NCI-H2081 (cell line): ENCODE data around the gene DAPK2.
A peak's percentile ranks its signal among the peaks of the same experiment; 100 is the strongest.

Experiments
- DNase-seq, 2 experiments: peaks; one replicate each; lab custom pipeline; 2025; lab: John Stamatoyannopoulos, UW

Gene DAPK2

GRCh38 chr15:63942486-63943365, 103.6 kb downstream of the DAPK2 start:
- no peak for DNase-seq

DNA sequence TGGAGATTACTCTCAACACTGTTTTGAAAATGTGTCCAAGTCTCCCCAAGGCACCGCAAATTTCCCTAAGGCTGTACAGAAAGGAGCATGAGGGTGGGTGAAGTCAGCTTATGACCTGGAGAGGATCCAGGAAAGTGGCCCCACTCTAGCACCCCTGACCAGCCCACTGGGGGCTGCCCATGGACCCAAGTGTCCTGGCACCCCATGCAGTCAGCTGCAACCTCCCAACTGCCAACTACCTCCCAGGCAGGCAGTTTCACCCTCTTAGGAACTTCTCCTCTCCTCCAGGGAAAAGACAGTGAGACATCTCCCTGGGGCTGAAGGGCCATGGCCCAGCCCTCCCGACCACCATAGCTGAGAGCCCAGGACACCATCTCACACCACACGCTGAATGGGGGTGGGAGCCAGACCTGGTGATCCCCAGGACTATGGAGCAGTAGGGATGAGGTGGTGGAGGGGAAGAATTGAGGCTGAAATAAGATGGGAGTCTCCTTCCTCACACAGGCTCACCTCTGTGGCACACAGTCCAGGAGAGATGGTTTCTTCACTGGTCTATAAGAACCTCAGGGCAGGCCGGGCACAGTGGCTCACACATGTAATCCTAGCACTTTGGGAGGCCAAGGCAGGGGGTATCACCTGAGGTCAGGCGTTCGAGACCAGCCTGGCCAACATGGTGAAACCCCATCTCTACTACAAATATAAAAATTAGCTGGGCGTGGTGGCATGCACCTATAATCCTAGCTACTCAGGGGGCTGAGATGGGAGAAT, 104.4 kb downstream of the DAPK2 start:
- DNase-seq: no peak

DNA sequence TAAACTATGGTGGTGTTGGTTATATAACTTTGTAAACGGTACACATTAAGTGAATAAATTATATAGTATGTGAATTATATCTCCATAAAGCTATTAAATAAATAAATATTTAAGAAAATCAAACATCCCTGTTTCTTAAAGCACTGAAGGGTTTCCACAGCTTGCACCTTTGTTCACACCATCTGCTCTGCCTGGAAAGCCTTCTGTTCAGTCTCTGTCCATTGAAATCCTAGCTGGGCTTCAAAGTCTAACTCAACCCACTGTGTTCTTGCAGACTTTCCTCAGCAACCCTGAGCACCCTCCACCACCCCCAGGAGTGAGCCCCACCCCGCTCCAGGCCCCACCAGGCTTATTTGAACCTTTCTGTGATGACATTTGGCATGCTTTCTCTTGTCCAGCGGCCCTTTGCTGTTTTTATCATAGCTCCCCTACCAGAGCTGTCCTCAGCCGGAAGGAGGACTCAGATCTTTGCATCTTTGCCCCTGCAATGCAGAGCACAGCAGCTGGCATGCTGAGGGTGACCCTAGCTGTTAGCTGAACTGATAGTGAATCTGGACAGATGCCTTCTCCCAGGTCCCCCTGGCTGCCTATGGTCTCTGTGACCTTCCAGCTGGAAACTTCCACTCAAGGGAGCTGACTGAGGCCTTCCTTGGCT, 105.2 kb downstream of the DAPK2 start:
- no peak for DNase-seq

GRCh38 chr15:63939531-63940130, 106.7 kb downstream of the DAPK2 start:
- DNase-seq: no peak

GRCh38 chr15:63938486-63939061, 107.7 kb downstream of the DAPK2 start:
- no peak for DNase-seq

DNA sequence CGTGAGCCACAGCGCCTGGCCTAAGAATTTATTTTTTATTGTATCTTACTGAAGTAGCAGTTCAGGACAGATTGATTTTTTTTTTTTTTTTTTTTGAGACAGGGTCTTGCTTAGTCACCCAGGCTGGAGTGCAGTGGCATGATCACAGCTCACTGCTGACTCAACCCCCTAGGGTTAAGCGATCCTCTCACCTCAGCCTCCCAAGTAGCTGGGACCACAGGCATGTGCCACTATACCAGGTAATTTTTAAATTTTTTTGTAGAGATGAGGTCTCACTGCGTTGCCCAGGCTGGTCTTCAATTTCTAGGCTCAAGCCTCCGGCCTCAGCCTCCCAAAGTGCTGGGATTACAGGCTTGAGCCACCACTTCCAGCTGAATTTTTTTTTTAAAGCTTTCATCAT, 112.8 kb downstream of the DAPK2 start:
- DNase-seq: no peak

DNA sequence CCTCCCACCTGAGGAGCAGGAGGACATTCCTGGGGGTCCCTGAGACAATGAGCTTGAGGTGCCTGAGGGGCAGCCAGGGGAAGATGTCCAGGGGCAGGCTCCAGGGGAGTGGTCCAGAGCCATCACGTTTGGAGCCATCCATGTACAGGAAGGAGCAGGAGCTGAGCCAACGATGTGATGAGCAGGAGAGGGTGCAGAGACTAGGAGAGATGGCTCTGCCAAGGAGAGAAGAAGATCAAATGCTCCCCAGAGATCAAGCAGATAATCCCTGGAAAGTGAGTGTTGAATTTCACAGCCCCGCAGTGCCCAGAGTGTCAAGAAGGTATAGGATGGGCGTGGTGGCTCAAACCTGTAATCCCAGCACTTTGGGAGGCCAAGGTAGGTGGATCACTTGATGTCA, 114.7 kb downstream of the DAPK2 start:
- no peak for DNase-seq

DNA sequence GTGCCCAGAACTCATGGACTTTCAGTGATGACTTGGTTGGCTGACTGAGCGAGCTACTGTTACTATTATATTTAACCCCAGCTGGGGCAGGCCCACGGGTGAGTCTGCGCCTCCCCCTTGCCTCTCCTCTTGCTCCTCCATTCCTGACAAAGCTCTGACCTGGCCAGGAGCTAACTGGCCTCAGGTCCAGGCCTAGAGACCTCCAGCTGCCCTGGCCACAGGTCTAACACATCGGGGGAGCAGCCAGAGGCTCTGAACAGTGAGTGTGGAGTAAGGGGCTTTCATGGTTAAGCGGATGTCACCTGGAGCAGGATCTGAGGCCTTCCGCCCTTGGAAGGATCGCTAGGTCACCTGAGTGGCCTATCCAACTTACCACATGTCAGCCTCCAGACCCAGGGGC, 116.3 kb downstream of the DAPK2 start:
- no peak for DNase-seq

GRCh38 chr15:63928185-63928842, 118.0 kb downstream of the DAPK2 start:
- DNase-seq: no peak

GRCh38 chr15:63923993-63924950, 122.0 kb downstream of the DAPK2 start:
- no peak for DNase-seq

GRCh38 chr15:63922916-63923315, 123.4 kb downstream of the DAPK2 start:
- DNase-seq: no peak

DNA sequence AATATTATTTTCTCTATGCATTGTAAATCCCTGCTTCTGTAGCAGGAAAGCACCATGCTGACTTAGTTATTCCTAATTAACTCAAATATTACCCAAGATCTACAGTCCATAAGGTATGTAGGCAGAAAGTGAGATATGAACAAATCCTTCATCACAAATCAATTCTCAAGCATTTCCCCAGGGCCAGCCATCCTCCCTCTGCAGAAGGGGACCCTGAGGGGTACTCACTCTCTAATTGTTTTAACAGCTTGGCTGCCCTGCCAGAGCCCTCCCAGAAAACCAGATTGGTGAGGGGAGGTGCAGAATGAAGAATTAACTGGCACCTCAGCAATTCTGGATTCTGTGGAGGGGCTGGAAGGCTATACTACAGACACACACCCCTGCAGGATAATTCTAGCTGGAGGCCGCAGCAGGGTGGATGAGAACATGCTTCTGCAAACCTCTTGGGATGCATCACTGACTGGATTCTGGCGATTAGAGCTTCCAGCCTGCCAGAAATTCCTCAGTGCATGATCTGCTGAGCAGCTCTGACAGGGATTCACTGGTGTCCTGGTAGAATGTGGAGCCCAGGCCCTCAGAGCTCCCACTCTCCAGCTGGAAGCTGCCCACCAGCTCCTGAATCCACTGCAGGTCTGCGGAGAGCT, 123.9 kb downstream of the DAPK2 start:
- no peak for DNase-seq

DNA sequence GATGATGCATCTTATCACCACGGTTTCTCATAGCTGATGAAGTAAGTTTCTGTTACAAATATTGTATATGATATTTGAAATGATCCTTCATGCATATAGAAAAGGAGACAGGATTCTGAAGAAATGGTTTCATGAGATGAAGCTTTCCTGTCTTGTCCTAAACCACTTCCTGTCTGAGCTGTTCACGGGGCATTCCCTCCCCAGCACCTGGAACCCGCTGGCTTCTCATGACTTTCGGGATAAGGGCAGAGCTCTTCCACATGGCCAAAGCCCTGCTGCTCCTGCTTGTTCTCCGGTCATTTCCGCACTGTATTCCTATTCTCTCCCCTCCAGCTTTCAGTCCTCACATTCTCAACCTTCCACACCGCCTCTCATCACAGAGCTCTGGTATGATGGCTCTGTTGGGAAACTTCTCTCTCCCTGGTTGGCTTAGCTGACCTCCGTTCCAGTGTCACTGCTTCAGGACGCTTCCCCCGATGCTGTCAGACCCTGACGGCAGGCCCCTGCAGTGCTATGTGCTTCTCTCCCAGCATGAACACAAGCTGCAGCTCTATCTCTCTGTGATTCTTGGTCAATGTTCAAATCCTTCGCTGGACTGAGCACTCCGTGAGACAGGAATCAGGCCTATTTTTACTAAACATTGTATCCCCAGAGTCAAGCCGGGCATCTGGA, 125.6 kb downstream of the DAPK2 start:
- no peak for DNase-seq

DNA sequence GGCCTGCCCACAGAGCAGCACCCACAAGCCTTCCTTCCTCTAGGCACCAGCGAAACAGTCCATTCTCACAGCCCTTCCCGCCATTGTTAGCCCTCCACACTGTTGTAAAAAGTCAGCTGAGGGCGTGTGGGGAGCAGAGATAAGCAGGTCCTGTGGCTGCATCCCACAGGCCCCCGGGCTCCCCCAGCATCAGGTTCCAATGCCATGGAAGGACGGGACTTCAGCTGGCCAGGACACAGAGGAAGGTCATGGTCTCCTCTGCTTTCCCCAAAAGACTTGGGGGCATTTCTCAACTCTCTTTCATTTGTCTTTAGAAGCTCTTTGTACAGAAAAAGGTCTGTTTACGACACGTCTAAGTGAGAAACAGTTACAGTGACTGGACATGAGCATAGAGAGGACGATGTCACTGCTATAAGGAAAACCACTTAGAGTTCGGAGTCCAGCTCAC, 127.4 kb downstream of the DAPK2 start:
- no peak for DNase-seq

DNA sequence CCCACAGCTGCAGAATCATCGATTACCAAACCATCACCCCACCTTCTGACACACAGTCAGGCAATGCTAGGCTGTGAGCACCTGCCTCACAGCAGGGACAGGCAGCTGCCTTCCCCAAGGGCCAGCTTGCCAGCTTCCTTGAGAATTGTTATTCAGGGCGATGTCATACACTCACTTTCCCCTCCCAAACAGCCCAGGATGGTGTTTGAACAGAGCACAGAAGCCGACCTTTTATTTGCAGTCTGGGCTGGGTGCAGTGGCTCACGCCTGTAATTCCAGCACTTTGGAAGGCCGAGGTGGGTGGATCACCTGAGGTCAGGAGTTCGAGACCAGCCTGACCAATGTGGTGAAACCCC, 128.0 kb downstream of the DAPK2 start:
- DNase-seq: peak; percentile 69 to 88

DNA sequence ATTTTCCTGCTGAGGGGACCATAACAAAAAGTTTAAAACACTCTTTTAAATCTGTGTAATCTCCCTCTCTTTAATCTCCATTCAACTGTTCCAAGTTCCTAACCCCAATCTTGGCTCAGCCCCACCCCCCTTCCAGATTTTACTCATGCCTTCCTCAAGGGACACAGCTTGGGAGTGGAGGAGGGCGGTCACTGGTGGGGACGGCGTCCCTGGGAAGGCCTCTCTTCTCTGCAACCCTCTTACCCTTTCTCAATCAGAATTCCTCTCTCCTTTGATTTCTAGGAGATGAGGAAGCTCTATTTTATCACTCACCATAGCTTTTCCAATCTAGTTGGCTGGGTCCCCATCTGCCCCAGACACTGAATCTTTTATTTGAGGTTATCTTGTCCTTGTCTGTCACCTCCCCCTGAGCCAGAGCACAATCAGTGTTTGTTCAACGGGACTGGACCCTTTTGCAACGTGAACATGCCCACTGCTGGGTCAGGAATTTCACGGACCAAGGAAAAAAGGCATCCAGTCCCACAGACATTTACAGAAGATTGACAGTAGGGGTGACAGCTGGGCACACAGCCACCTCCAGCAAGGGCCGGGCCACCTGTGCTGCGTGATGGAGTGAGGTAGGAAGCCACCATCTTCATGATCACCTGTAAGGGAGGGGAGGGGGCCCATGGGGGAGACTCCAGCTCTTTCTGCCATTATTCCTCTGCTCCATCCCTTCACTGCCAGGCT, 128.5 kb downstream of the DAPK2 start:
- DNase-seq: no peak

GRCh38 chr15:63915873-63916771, 130.2 kb downstream of the DAPK2 start:
- DNase-seq: no peak
